NCI-H748 (cell line): ENCODE measurements around the gene CEND1.

Source experiments
- DNase-seq: peaks from one replicate; lab custom pipeline; 2025; ENCODE audit not compliant: unreplicated experiment; lab: John Stamatoyannopoulos, UW

Gene CEND1

GRCh38 chr11:779955-780532, 9.8 kb downstream of the CEND1 start:
- DNase-seq = no peak

GRCh38 chr11:778976-779954, 10.6 kb downstream of the CEND1 start:
- no peak for DNase-seq

GRCh38 chr11:777288-778255, 12.3 kb downstream of the CEND1 start, which contains the start of gene GATD1:
Gene GATD1, minus strand, starts transcription at chr11:777487. Its CDS starts 25 bp downstream, at chr11:777462.
- peak; percentile 90 for DNase-seq

GRCh38 chr11:776561-777287, 13.2 kb downstream of the CEND1 start:
- peak; percentile 67 for DNase-seq

GRCh38 chr11:776263-776560, 13.7 kb downstream of the CEND1 start:
- DNase-seq = no peak

GRCh38 chr11:774873-775592, 14.9 kb downstream of the CEND1 start:
- DNase-seq = no peak

GRCh38 chr11:773830-774229, 16.1 kb downstream of the CEND1 start:
- DNase-seq = no peak

- no peak for DNase-seq
Measured at GRCh38 chr11:773425-773824, 16.5 kb downstream of the CEND1 start.

GRCh38 chr11:772429-773390, 17.2 kb downstream of the CEND1 start:
- no peak for DNase-seq

GRCh38 chr11:771617-772204, 18.2 kb downstream of the CEND1 start:
- no peak for DNase-seq

GRCh38 chr11:770642-771616, 19.0 kb downstream of the CEND1 start:
- DNase-seq = no peak

GRCh38 chr11:769887-770641, 19.8 kb downstream of the CEND1 start:
- no peak for DNase-seq

GRCh38 chr11:767238-767637, 22.7 kb downstream of the CEND1 start:
- DNase-seq = no peak

GRCh38 chr11:766936-767210, 23.0 kb downstream of the CEND1 start:
- no peak for DNase-seq

GRCh38 chr11:766106-766935, 23.6 kb downstream of the CEND1 start:
- DNase-seq = no peak

- DNase-seq = no peak
Measured at GRCh38 chr11:765802-766091, 24.1 kb downstream of the CEND1 start.
